Measurements from ENCODE around the gene MFSD8. TPM values are rescaled to one million over a fixed set of nuclear protein-coding genes. Genes with fewer than 3 reads are reported as not detected.

Gene MFSD8
- total and polyA plus RNA-seq, 8 donors: 10.8 to 18.4 (median 13.5) TPM

DNA sequence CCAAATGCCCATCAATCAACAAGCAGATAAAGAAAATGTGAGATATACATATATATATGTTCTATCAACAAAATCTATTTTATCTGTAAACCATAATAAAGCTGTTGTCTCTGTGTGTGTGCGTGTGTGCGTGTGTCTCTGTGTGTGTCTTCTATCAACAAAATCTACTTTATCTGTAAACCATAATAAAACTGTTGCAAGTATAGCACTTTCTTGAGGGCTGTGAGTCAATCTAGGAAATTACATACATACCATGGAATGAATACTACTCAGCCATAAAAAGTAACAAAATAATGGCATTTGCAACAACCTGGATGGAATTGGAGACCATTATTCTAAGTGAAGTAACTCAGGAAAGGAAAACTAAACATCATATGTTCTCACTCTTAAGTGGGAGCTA is 96.8 kb downstream of the MFSD8 start:
- H3K4me1 ChIP-seq: no peaks in the 10 kb centered on the region
- no peak overlapping the region for H3K4me3 ChIP-seq
- FAIRE-seq: no peak
- H3K27me3 ChIP-seq: no peaks in the 10 kb centered on the region
- WGBS, 2 donors: 93 to 96% methylated on average over 2 of the region's 2 CpGs
- intact Hi-C loops (cut with DNase I): no loop called here
- TF ChIP-seq, protein P1, sequence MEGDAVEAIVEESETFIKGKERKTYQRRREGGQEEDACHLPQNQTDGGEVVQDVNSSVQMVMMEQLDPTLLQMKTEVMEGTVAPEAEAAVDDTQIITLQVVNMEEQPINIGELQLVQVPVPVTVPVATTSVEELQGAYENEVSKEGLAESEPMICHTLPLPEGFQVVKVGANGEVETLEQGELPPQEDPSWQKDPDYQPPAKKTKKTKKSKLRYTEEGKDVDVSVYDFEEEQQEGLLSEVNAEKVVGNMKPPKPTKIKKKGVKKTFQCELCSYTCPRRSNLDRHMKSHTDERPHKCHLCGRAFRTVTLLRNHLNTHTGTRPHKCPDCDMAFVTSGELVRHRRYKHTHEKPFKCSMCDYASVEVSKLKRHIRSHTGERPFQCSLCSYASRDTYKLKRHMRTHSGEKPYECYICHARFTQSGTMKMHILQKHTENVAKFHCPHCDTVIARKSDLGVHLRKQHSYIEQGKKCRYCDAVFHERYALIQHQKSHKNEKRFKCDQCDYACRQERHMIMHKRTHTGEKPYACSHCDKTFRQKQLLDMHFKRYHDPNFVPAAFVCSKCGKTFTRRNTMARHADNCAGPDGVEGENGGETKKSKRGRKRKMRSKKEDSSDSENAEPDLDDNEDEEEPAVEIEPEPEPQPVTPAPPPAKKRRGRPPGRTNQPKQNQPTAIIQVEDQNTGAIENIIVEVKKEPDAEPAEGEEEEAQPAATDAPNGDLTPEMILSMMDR (IDR thresholded peaks at IDR 0.05): no peak
- H3K9me3 ChIP-seq: no peaks in the 10 kb centered on the region
- H3K36me3 ChIP-seq: no peaks in the 10 kb centered on the region
- DNase-seq: no peak
- no peak overlapping the region for H3K27ac ChIP-seq
- ATAC-seq: no peak

Other genes starting within 250 kb of the MFSD8 start
- not detected for gene SLC25A31, start 234.8 kb downstream of the MFSD8 start, total RNA-seq
- under 1 TPM in 1 of 2 donors, not detected in 1; 0.07 TPM for gene SLC25A31, start 234.8 kb downstream of the MFSD8 start, polyA plus RNA-seq
- 1 to 10 TPM; 4.1 to 7.1 (median 6.3) TPM for gene HSPA4L, start 182.9 kb downstream of the MFSD8 start, total RNA-seq
- 1 to 10 TPM; 1.2 to 2.0 TPM for gene HSPA4L, start 182.9 kb downstream of the MFSD8 start, polyA plus RNA-seq
- 1 to 10 TPM in 1 of 6 donors, under 1 TPM in 5; 0.14 to 1.7 (median 0.56) TPM for gene PLK4, start 84.3 kb downstream of the MFSD8 start, total RNA-seq
- gene PLK4, start 84.3 kb downstream of the MFSD8 start, polyA plus RNA-seq: under 1 TPM; 0.47 to 0.72 TPM
- gene ABHD18, start 233 bp upstream of the MFSD8 start, total RNA-seq: 1 to 10 TPM; 5.6 to 9.3 (median 8.8) TPM
- 1 to 10 TPM; 4.0 to 7.7 TPM for gene ABHD18, start 233 bp upstream of the MFSD8 start, polyA plus RNA-seq
- gene LARP1B, start 96.1 kb upstream of the MFSD8 start, total RNA-seq: 10 to 100 TPM; 23.7 to 34.2 (median 27.4) TPM
- gene LARP1B, start 96.1 kb upstream of the MFSD8 start, polyA plus RNA-seq: 10 to 100 TPM; 19.2 to 20.9 TPM

Data from pancreas (tissue), 10 donors.